22Rv1 (cell line): ENCODE data around the gene LMBRD1.

ENCODE experiments used
- H3K27ac ChIP-seq: fragments of 450-650 bp; 2 replicates; pipeline ENCODE4 v1.5.1; 2017
- CTCF ChIP-seq: fragments of 450-650 bp; IDR thresholded peaks from 2 replicates; pipeline ENCODE4 v1.5.1; 2017; ENCODE audit warnings: mild to moderate bottlenecking
- ZFX ChIP-seq: fragments of 450-650 bp; IDR thresholded peaks from 2 replicates; pipeline ENCODE4 v1.6.1; 2017; ENCODE audit warnings: antibody characterized with exemption, borderline replicate concordance

Gene LMBRD1

GRCh38 chr6:69817358-69817757 lies 20.5 kb upstream of the LMBRD1 start:
- TF ChIP-seq ZFX (no peak), CTCF (no peak)
- no peak overlapping the region for H3K27ac ChIP-seq

- TF ChIP-seq ZFX (no peak), CTCF (no peak)
- H3K27ac ChIP-seq: no peak overlapping the region
Measured at GRCh38 chr6:69816569-69816968, 19.8 kb upstream of the LMBRD1 start.

GRCh38 chr6:69816026-69816425 lies 19.2 kb upstream of the LMBRD1 start:
- no peak overlapping the region for H3K27ac ChIP-seq

GRCh38 chr6:69813508-69813907 lies 16.7 kb upstream of the LMBRD1 start:
- no peak for TF ChIP-seq ZFX
- no peak for TF ChIP-seq CTCF
- no peak overlapping the region for H3K27ac ChIP-seq

More at GRCh38 chr6:69816026-69816425, 19.2 kb upstream of the LMBRD1 start:
- TF ChIP-seq ZFX: no peak
- TF ChIP-seq CTCF: no peak

- TF ChIP-seq ZFX (no peak), CTCF (no peak)
- no peak overlapping the region for H3K27ac ChIP-seq
Measured at GRCh38 chr6:69812746-69813427, 16.1 kb upstream of the LMBRD1 start.

- H3K27ac ChIP-seq: no peak overlapping the region
Measured at GRCh38 chr6:69802995-69803394, 6.2 kb upstream of the LMBRD1 start.

More at GRCh38 chr6:69802995-69803394, 6.2 kb upstream of the LMBRD1 start:
- TF ChIP-seq CTCF (no peak), ZFX (no peak)
